B cell (primary cell): Measurements from ENCODE around the gene SUGP2. TPM values are rescaled to one million over a fixed set of nuclear protein-coding genes. Genes with fewer than 3 reads are reported as not detected.

Source experiments
- ATAC-seq: fragments of 200-7000 bp; cut with Tn5 transposase; one replicate; pipeline ENCODE4 v1.10.0; 2021; ENCODE audit warnings: low read depth, mild to moderate bottlenecking, moderate number of reproducible peaks, moderate library complexity
- CTCF ChIA-PET: fragments of 350-600 bp; sonication (Branson Sonifier 250); formaldehyde crosslinking; loops from one replicate; lab custom pipeline; 2021; ENCODE audit warnings: antibody characterized with exemption, inconsistent platforms; lab: Charles Lee
- POLR2A ChIA-PET: fragments of 350-600 bp; sonication (Branson Sonifier 250); formaldehyde crosslinking; loops from one replicate; lab custom pipeline; 2021; ENCODE audit warnings: antibody characterized with exemption; lab: Charles Lee
- DNase-seq: peaks from one replicate; pipeline ENCODE4 v3.0.0; 2013
- H2AFZ ChIP-seq: 2 replicates; pipeline ENCODE4 v1.6.1; 2012; ENCODE audit warnings: mild to moderate bottlenecking, low read depth, low read length; ENCODE audit not compliant: insufficient read depth, poor library complexity, severe bottlenecking
- H3K27ac ChIP-seq, 2 donors: 1 replicate in 1 of 2; 2 replicates in 1 of 2; pipeline ENCODE4 v1.5.1; 2012 to 2013; ENCODE audit warnings: low read length in 2 of 2, mild to moderate bottlenecking in 2 of 2, moderate library complexity in 1 of 2
- H3K27me3 ChIP-seq, 4 experiments: fragments of 200-600 bp in 1 of 4; sonication (generic) in 1 of 4; replicated peaks in 1 of 4; 1 replicate in 2 of 4; 2 replicates in 2 of 4; pipeline versions ENCODE4 v1.6.1 to v1.7.0; 2013 to 2016; ENCODE audit warnings: low read length in 3 of 4, mild to moderate bottlenecking in 2 of 4, mixed read lengths in 1 of 4, moderate library complexity in 1 of 4; ENCODE audit not compliant: insufficient read depth in 4 of 4, control insufficient read depth in 3 of 4; ENCODE audit errors: control extremely low read depth in 1 of 4
- H3K36me3 ChIP-seq, 2 experiments: replicated peaks in 1 of 2; 1 replicate in 1 of 2; 2 replicates in 1 of 2; pipeline versions ENCODE4 v1.6.1 to v1.7.1; 2013; ENCODE audit warnings: low read length in 1 of 2; ENCODE audit not compliant: insufficient read depth in 2 of 2, control insufficient read depth in 1 of 2; ENCODE audit errors: control extremely low read depth in 1 of 2, extremely low read depth in 1 of 2
- H3K4me1 ChIP-seq, 2 donors: fragments of 200-600 bp in 1 of 2; sonication (generic) in 1 of 2; 1 replicate in 1 of 2; 2 replicates in 1 of 2; pipeline versions ENCODE4 v1.5.1 to v1.6.1; 2013 to 2017; ENCODE audit warnings: low read length in 2 of 2; ENCODE audit not compliant: control insufficient read depth in 2 of 2, insufficient read depth in 2 of 2
- H3K4me2 ChIP-seq: replicated peaks from 2 replicates; pipeline ENCODE3; 2012; ENCODE audit warnings: mild to moderate bottlenecking, low read depth, low read length; ENCODE audit not compliant: poor library complexity, severe bottlenecking
- H3K4me3 ChIP-seq, 5 experiments: fragments of 200-600 bp in 1 of 5; sonication (generic) in 1 of 5; 1 replicate in 3 of 5; 2 replicates in 2 of 5; pipeline versions ENCODE4 v1.5.1 to v1.7.0; 2011 to 2016; ENCODE audit warnings: low read length in 4 of 5, mild to moderate bottlenecking in 4 of 5, low read depth in 2 of 5, control low read depth in 1 of 5, moderate library complexity in 1 of 5; ENCODE audit not compliant: insufficient read depth in 1 of 5; ENCODE audit errors: control extremely low read depth in 1 of 5, extremely low read depth in 1 of 5
- H3K79me2 ChIP-seq: fragments of 200-600 bp; sonication (generic); one replicate; pipeline ENCODE4 v1.6.0; 2016; ENCODE audit warnings: low read length; ENCODE audit not compliant: control insufficient read depth, insufficient read depth
- H3K9ac ChIP-seq: fragments of 200-600 bp; sonication (generic); 2 replicates; pipeline ENCODE4 v1.6.1; 2017; ENCODE audit warnings: mild to moderate bottlenecking, low read length, moderate library complexity
- H3K9me3 ChIP-seq, 3 donors: one replicate each; pipeline versions ENCODE4 v1.6.1 to v1.7.1; 2013; ENCODE audit warnings: low read length in 2 of 3; ENCODE audit not compliant: control insufficient read depth in 2 of 3, insufficient read depth in 1 of 3; ENCODE audit errors: control extremely low read depth in 1 of 3
- H4K20me1 ChIP-seq: 2 replicates; pipeline ENCODE4 v1.6.0; 2012; ENCODE audit warnings: mild to moderate bottlenecking, low read length; ENCODE audit not compliant: insufficient read depth, control insufficient read depth, poor library complexity, severe bottlenecking
- H3K27ac Mint-ChIP-seq: one replicate; pipeline ENCODE4 v1.8.0; 2021; ENCODE audit warnings: mixed read lengths
- H3K27me3 Mint-ChIP-seq: one replicate; pipeline ENCODE4 v1.8.0; 2021; ENCODE audit warnings: mixed read lengths
- H3K4me1 Mint-ChIP-seq: one replicate; pipeline ENCODE4 v1.8.0; 2021; ENCODE audit warnings: mixed read lengths
- H3K4me3 Mint-ChIP-seq: one replicate; pipeline ENCODE4 v1.8.0; 2021; ENCODE audit warnings: mixed read lengths
- H3K9me3 Mint-ChIP-seq: one replicate; pipeline ENCODE4 v1.8.0; 2022; ENCODE audit warnings: mixed read lengths; ENCODE audit not compliant: insufficient read depth
- EZH2 ChIP-seq: IDR thresholded peaks from 2 replicates; pipeline ENCODE4 v1.6.1; 2012; ENCODE audit warnings: borderline replicate concordance, low read depth, mild to moderate bottlenecking, moderate library complexity, low read length; ENCODE audit not compliant: insufficient read depth, poor library complexity, severe bottlenecking
- WGBS: methylation state at CpG from one replicate; pipeline ENCODE4 v1.1.5; 2013; ENCODE audit warnings: missing lambda C conversion rate; ENCODE audit not compliant: insufficient coverage; 5-methylcytosine and 5-hydroxymethylcytosine counted together
- intact Hi-C: fragments of 100-400 bp; cut with micrococcal nuclease; formaldehyde crosslinking; loops from one replicate; pipeline ENCODE4 v1.10.0; 2022
- polyA plus RNA-seq: library from polyadenylated mRNA; depleted of rRNA; stranded (reverse); fragments of >200 nt; gene quantifications from 2 replicates; pipeline ENCODE4 v1.2.3, GENCODE V29; 2012
- total RNA-seq, 2 donors: library from RNA; stranded (reverse); fragments of 120-200 nt in 1 of 2; gene quantifications; 1 replicate in 1 of 2; 2 replicates in 1 of 2; pipeline versions ENCODE4 v1.2.3 to v1.2.4, GENCODE V29; 2013 to 2022
- TF ChIP-seq, protein P1 (sequence below): fragments of 200-600 bp; IDR thresholded peaks from one replicate; pipeline ENCODE4 v1.8.0; 2022; ENCODE audit warnings: antibody characterized with exemption, mild to moderate bottlenecking

SUGP2 gene
- total and polyA plus RNA-seq, 2 donors (not counting 1 experiment from before 2014, with no cell fraction given): 132 to 154 TPM

DNA sequence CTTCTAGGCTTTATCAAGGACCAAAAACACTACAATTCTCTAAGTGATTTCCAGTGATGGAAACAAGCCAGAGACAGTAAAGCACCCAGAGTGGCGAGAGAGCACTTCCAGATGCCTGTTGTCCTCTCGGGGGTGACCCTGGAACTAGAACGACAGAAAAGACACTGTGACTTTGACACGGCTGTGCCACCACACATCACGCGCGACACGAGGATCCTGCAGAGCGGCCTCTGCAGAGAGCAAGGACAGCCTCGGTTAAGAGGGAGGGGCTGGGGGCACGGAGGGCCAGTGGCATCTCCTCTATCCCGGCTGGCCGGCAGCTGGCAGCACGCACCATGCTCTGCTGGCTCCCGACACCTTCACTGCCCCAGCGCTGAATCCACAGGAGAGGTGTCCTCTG, 42.3 kb downstream of the SUGP2 start:
- 97% methylated on average over 16 of the region's 16 CpGs for WGBS
- Histone ChIP-seq H3K27me3 (no peaks in the 10 kb centered on the region), H3K9me3 (no peaks in the 10 kb centered on the region), H2AFZ (no peak overlapping the region), H3K27ac (no peak overlapping the region), H3K4me2 (no peak overlapping the region), H4K20me1 (no peaks in the 10 kb centered on the region), H3K9ac (no peak overlapping the region), H3K4me1 (peaks cover 0 to 3% of the 10 kb centered on the region in 2 donors), H3K4me3 (no peak overlapping the region), H3K36me3 (peaks cover 0 to 29% of the 10 kb centered on the region in 2 experiments), H3K79me2 (no peaks in the 10 kb centered on the region)
- POLR2A ChIA-PET: no interaction called here
- intact Hi-C loops: no loop called here
- no peak for DNase-seq
- H3K27me3 Mint-ChIP-seq: peaks cover 5% of the 10 kb centered on the region
- H3K27ac Mint-ChIP-seq: no peak overlapping the region
- no peak for ATAC-seq
- no peak for TF ChIP-seq EZH2
- TF ChIP-seq, protein P1, sequence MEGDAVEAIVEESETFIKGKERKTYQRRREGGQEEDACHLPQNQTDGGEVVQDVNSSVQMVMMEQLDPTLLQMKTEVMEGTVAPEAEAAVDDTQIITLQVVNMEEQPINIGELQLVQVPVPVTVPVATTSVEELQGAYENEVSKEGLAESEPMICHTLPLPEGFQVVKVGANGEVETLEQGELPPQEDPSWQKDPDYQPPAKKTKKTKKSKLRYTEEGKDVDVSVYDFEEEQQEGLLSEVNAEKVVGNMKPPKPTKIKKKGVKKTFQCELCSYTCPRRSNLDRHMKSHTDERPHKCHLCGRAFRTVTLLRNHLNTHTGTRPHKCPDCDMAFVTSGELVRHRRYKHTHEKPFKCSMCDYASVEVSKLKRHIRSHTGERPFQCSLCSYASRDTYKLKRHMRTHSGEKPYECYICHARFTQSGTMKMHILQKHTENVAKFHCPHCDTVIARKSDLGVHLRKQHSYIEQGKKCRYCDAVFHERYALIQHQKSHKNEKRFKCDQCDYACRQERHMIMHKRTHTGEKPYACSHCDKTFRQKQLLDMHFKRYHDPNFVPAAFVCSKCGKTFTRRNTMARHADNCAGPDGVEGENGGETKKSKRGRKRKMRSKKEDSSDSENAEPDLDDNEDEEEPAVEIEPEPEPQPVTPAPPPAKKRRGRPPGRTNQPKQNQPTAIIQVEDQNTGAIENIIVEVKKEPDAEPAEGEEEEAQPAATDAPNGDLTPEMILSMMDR: no peak
- H3K9me3 Mint-ChIP-seq: no peaks in the 10 kb centered on the region
- peaks cover 4% of the 10 kb centered on the region for H3K4me1 Mint-ChIP-seq
- H3K4me3 Mint-ChIP-seq: no peak overlapping the region
- CTCF ChIA-PET: no interaction called here

DNA sequence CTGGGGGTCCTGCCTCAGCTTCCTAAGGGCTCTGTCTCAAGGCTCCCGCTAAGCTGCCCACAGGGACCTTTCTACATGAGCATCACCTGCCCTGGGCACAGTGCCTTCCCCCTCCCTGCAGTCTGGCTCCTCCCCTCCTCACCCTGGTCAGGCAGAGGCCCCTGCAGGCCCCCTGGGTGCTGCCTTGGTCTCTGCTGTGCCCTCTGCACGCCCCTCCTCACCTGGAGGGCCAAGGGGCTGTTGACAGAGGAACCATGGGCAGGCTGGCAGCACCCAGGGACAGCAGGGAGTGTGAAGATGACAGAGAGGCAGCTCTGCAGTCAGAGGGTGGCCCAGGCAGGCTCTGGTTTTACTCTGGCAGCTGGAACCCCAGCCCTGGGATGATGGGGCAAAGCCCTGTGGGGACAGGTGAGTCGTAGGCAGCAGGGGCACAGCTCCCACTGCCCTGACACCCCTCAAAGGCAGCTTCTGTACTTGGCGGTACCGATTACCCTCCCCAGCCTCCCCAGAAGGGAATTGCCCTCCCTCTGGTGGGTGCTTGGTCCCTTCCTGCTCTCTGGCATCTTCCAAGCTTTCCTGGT, 43.1 kb downstream of the SUGP2 start:
- intact Hi-C loops: no loop called here

More for the DNA sequence above, 43.1 kb downstream of the SUGP2 start:
- no peak overlapping the region for H3K4me3 Mint-ChIP-seq
- ATAC-seq (no peak), DNase-seq (no peak)
- TF ChIP-seq, protein P1: no peak
- no peak for TF ChIP-seq EZH2
- no peak overlapping the region for H3K4me2 ChIP-seq
- H3K27ac Mint-ChIP-seq: no peak overlapping the region
- H3K9me3 ChIP-seq: no peaks in the 10 kb centered on the region
- no peaks in the 10 kb centered on the region for H3K79me2 ChIP-seq
- CTCF ChIA-PET: no interaction called here
- peaks cover 0 to 3% of the 10 kb centered on the region in 2 donors for H3K4me1 ChIP-seq
- no peaks in the 10 kb centered on the region for H4K20me1 ChIP-seq
- no peaks in the 10 kb centered on the region for H3K9me3 Mint-ChIP-seq
- no peak overlapping the region for H2AFZ ChIP-seq
- peaks cover 0 to 29% of the 10 kb centered on the region in 2 experiments for H3K36me3 ChIP-seq
- no peak overlapping the region for H3K4me3 ChIP-seq
- H3K27ac ChIP-seq: no peak overlapping the region
- peaks cover 5% of the 10 kb centered on the region for H3K27me3 Mint-ChIP-seq
- 88% methylated on average over 5 of the region's 5 CpGs for WGBS
- H3K9ac ChIP-seq: no peak overlapping the region
- POLR2A ChIA-PET: interaction anchor here (0.6 kb wide), 1 partner anchor 573 kb away, joined by 3 read pairs; no protein-coding TSS in a partner anchor
- peaks cover 4% of the 10 kb centered on the region for H3K4me1 Mint-ChIP-seq
- no peaks in the 10 kb centered on the region for H3K27me3 ChIP-seq
